Activated naive CD4-positive, alpha-beta T cell treated with anti-CD3 and anti-CD28 coated beads, Interleukin-2, amount 50 U/mL, for 16 hours (primary cell): Measurements from ENCODE around the gene PTPRA.

ENCODE experiments used
- DNase-seq: peaks from one replicate; pipeline ENCODE4 v3.0.0-alpha.2; 2020

Gene PTPRA

DNA sequence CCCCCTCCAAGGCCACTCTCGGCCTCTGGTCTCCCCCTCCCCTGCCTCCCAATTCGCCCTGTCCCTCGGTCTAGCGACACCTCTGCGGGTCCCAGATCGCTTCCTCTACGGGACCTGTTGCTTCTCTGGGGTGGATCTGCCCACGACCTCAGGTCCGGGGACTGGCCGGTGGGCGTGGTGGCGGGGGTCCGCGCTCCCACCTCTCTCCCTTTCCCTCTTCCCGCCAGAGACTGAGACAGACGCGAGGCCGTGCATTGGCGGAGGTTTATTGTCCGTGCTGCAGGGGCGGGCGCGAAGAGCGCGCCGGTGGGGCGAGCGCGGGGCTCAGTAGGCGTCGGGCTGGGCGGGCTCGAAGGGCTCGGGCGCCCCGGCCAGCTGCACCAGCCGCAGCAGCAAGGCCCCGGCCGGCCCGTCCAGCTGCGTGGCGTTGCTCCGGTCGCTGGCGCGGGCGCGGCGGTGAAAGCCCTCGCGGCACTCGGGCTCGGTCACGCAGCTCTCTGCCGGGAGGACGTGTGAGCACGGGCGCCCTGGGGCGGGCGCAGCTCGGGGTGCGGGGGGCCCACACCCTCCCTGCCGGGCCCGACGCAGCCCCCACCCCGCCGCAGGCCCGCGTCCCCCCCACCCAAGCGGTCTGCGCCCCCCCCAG lies 209.1 kb downstream of the PTPRA start:
- DNase-seq = no peak

- DNase-seq = no peak
Measured at GRCh38 chr20:3082955-3083952, 210.0 kb downstream of the PTPRA start.

DNA sequence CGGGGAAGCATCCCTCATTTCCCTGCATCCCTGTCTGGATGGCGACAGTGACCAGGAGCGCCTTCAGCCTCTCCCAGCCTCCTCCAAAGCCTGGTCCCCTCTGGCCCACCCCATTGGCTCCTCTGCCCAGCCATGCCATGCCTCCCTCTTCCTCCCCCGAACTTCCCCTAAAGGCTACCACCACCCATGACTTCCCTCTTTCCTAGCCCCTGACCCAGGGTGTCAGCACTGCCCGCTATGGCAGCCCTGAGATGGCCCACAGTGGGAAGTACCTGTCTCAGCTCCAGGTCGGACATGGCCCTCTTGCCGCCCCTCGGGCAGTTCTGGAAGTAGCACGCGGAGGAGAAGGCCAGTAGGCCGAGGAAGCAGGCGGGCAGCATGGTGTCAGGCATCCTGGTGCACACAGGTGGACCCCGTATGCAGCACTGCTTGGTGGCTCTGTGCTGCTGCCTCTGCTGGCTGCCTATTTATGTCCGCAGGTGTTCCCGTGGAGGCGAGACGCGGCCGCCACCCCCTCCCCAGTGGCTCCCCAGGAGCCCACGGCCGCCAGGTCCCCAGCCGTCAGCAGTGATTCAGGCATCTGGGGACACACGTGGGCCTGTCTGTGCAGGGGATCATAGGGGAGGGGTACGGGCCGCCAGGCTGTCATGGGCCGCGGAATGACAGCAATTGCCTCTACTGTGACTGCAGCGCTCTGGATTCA lies 211.2 kb downstream of the PTPRA start, which contains the start of gene AVP:
AVP (minus strand) TSS at position 442 of the 703 bp plus-strand sequence; CDS start at position 392, 50 bp downstream.
- DNase-seq = no peak

DNA sequence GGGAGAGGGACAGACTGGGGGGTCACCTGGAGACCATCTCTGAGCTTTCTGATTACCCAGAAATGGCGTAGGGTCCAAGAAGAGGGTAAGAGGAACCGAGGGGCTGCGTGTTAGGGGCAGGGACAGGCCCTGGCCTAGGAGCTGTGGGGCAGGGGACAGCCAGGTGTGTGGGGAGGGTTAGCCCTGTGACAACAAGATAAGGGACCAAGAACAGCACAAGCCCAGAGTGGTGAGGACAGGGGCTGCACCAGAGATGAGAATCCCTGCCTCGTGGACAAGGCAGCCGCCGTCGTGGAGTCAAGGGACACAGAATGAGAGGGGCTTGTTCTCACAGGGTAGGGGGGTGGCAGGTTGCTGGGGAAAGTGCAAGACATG lies 211.7 kb downstream of the PTPRA start:
- DNase-seq = no peak

GRCh38 chr20:3085571-3086072 lies 212.3 kb downstream of the PTPRA start:
- DNase-seq = no peak

- DNase-seq = no peak
Measured at GRCh38 chr20:3088031-3088430, 214.8 kb downstream of the PTPRA start.
